ENCODE results near the gene TACR1. TPM values are rescaled to one million over a fixed set of nuclear protein-coding genes. Genes with fewer than 3 reads are reported as not detected.

Gene TACR1
- total and polyA plus RNA-seq, 2 experiments from 2014 or later: 3.5 to 7.3 TPM

- Histone ChIP-seq H2AFZ (no peak overlapping the region), H3K36me3 (ENCODE audit: insufficient read depth) (no peaks in the 10 kb centered on the region), H3K9me2 (ENCODE audit: insufficient read depth) (peaks cover under 1% of the 10 kb centered on the region; the same call in 1 of the 2 replicates), H3F3A (replicated peaks; ENCODE audit: low read depth) (no peaks in the 10 kb centered on the region), H3K79me2 (replicated peaks; ENCODE audit: insufficient read depth) (no peaks in the 10 kb centered on the region), H3K4me1 (ENCODE audit: insufficient read depth) (no peaks in the 10 kb centered on the region), H3K4me2 (no peak overlapping the region), H4K20me1 (replicated peaks; ENCODE audit: insufficient read depth) (no peaks in the 10 kb centered on the region), H3K27me3 (ENCODE audit: insufficient read depth) (no peaks in the 10 kb centered on the region), H3K4me3 (no peak overlapping the region), H3K27ac (ENCODE audit: low read depth) (no peak overlapping the region)
- H3K27me3 Mint-ChIP-seq (ENCODE audit: insufficient read depth, low read depth, poor library complexity): no peaks in the 10 kb centered on the region
- ATAC-seq: no peak
- TF ChIP-seq ZNF462 (CRISPR knock-in tag; IDR thresholded peaks at IDR 0.05) (no peak), POLR2AphosphoS5 (IDR thresholded peaks at IDR 0.05; ENCODE audit: low read depth) (no peak), STAT1 (IDR thresholded peaks at IDR 0.05; ENCODE audit: unreplicated experiment) (no peak), JUNB (IDR thresholded peaks at IDR 0.05; ENCODE audit: unreplicated experiment) (no peak), EZH2 (IDR thresholded peaks at IDR 0.05; ENCODE audit: low read depth, unreplicated experiment) (no peak), CREB1 (CRISPR knock-in tag; IDR thresholded peaks at IDR 0.05; ENCODE audit: low read depth) (no peak), ZNF114 (CRISPR knock-in tag; IDR thresholded peaks at IDR 0.05) (no peak), NANOG (IDR thresholded peaks at IDR 0.05; ENCODE audit: borderline replicate concordance) (no peak), EZH2phosphoT487 (IDR thresholded peaks at IDR 0.05; ENCODE audit: unreplicated experiment) (no peak), ZNF331 (CRISPR knock-in tag; IDR thresholded peaks at IDR 0.05; ENCODE audit: low read depth) (no peak), ETS1 (IDR thresholded peaks at IDR 0.05) (no peak), CTCF (conservative IDR thresholded peaks at IDR 0.05; ENCODE audit: low read depth in 2 of 2) (no peak), REST (IDR thresholded peaks at IDR 0.05; ENCODE audit: unreplicated experiment) (no peak)
- H3K4me3 Mint-ChIP-seq: no peak overlapping the region
- no peak for DNase-seq (ENCODE audit: low spot score)
- H3K9me3 Mint-ChIP-seq: peaks cover 16% of the 10 kb centered on the region; the same call in 2 of the 3 replicates
- H3K36me3 Mint-ChIP-seq (ENCODE audit: low read depth): peaks cover 20% of the 10 kb centered on the region; the same call in 2 of the 3 replicates
- no peaks in the 10 kb centered on the region for H3K4me1 Mint-ChIP-seq
- no peak overlapping the region for H3K27ac Mint-ChIP-seq
Observed at GRCh38 chr2:75002007-75002406, 197.3 kb downstream of the TACR1 start.

Measured in GM23338 (cell line).